ENCODE results near the gene ZNF485.

Gene ZNF485

DNA sequence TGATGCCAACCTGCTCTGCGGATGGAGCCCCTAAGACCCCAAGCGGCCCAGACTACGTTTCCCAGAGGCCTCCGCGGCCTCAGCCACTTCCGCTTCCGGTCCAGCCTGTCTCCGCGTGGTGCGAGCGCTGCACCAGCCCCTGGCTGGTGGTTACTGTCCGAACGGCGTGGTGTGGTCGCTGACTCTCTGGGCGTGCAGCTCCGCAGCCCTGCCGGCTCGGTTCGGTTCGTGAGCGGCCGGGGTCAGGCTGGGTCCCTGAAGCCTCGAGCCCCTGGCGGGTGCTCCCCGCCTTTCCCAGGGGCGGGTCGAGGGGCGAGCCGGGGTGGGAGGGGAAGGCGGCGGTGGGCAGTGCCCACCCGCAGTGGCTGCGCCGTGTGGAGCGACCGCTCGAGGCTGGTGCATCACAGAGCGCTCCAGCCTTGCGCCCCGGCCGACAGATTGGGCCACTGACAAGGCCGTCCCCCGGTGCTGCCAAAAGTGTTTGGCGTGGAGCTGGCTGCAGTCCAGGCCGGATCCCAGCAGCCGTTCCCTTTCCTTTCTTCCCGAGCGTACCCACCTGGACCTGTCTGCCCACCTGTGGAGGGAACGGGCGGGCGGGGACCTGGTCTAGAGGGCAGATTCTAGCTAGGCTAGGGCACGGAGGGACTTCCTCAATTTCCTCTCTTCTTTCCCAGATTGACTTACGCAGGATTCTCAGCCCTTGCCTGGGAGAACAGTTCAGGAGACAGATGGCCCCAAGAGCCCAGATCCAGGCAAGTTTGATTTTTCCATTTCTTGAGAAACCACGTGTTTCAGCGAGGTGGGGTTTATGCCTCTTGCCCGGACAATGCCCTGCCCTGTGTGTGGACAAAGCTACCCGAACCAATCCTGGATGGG, at the start of gene ZNF485:
Gene ZNF485 (plus strand): TSS at position 116 of the 876 bp plus-strand sequence. CDS start 613 bp downstream, at position 729.
- TF ChIP-seq, protein P1, sequence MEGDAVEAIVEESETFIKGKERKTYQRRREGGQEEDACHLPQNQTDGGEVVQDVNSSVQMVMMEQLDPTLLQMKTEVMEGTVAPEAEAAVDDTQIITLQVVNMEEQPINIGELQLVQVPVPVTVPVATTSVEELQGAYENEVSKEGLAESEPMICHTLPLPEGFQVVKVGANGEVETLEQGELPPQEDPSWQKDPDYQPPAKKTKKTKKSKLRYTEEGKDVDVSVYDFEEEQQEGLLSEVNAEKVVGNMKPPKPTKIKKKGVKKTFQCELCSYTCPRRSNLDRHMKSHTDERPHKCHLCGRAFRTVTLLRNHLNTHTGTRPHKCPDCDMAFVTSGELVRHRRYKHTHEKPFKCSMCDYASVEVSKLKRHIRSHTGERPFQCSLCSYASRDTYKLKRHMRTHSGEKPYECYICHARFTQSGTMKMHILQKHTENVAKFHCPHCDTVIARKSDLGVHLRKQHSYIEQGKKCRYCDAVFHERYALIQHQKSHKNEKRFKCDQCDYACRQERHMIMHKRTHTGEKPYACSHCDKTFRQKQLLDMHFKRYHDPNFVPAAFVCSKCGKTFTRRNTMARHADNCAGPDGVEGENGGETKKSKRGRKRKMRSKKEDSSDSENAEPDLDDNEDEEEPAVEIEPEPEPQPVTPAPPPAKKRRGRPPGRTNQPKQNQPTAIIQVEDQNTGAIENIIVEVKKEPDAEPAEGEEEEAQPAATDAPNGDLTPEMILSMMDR (IDR thresholded peaks at IDR 0.05) = no peak
- no peak for TF ChIP-seq ZFX (IDR thresholded peaks at IDR 0.05; ENCODE audit: borderline replicate concordance)
- H3K27ac ChIP-seq = peak within 1 kb of the TSS; percentile 60

DNA sequence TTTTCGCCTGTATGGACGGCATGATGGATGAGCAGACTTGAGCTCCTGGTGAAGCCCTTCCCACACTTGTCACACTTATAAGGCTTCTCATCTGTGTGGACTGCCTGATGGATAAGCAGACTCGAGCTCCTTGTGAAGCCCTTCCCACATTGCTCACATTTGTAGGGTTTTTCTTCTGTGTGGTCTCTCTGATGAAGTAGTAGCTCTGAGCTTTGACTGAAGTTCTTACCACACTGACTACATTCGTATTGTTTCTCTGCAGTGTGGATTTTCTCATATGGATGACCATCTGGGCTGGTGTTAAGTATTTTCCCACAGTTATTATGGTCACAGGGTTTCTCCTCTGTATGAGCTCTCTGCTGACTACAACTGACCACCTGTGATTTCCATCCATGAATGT, 49.0 kb upstream of the ZNF485 start:
- TF ChIP-seq ZFX (IDR thresholded peaks at IDR 0.05; ENCODE audit: borderline replicate concordance) = no peak
- TF ChIP-seq, protein P1 (IDR thresholded peaks at IDR 0.05) = no peak
- H3K27ac ChIP-seq = no peak overlapping the region

DNA sequence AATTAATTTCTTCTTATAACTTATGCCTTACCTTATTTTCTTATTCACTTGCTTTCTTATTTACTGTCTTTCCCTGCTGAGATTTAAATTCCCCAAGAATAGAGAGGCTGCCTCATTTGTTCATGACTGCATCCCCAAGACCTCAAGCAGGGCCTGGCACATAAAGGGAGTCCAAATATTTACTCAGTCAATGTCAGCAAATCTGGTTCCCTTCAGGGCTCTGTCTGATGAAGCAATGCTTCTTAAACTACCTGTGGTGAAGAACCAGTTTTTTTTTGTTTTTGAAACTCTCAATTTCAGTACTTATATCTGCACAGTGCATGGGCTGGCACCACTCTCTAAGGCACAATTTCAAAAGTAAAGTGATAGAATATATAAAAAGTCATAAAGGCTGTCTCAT, 36.6 kb upstream of the ZNF485 start:
- TF ChIP-seq, protein P1 (IDR thresholded peaks at IDR 0.05) = no peak
- TF ChIP-seq ZFX (IDR thresholded peaks at IDR 0.05; ENCODE audit: borderline replicate concordance) = no peak
- H3K27ac ChIP-seq = no peak overlapping the region

DNA sequence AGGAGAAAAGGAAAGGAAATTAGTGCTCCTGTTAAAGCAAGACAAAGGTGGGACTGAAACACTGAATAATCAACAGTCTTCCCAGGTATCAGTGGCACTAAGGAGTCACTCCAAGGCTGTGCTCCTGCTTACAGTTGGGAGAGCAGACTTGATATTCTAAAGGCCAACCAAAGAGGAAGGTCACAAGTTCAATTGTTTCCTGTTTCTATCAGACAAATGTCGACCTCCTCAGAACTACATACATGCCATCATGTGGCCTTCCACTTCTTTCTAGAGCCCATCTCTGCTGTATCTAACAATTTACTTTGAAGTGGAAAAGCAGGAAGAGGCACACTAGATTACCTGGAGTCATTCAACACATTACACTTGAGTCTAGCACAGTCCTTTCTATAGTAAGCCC, 35.3 kb upstream of the ZNF485 start:
- TF ChIP-seq ZFX (IDR thresholded peaks at IDR 0.05; ENCODE audit: borderline replicate concordance) = no peak
- TF ChIP-seq, protein P1 (IDR thresholded peaks at IDR 0.05) = no peak
- no peak overlapping the region for H3K27ac ChIP-seq

DNA sequence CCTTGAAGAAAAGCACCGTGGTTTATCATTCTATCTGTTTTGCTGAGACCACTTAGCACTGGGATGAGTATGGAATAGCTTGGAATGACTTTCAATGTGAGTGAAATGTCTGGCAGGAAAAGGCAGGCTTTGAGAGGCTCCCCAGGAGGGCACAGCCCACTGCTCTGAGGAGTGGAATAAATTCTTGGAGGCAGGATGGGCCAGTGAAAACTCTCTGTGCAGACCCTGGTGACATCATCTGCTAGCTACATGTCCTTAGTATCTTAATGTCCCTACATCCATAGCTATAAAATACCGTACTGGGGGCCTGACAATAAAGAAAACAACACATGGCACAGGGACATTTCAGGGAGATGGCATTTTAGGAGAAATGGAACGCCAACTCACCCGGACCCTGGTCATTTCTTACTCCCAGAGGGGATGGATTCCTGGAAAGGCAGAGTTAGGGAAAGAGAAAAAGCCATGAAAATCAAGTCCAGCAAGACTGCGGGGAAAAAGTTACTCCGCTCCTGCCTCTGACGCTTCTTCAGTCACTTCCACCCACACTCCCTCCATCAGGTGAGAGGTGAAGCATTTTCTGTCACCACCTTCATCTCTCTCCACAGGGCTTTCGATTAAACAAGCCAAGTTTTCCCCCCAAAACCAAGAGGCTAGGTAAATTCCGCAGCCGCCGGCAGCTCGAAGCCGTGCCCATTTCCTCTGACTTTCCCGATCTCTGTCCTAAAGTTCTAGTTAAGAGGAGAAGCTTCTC, 32.8 kb upstream of the ZNF485 start:
- H3K27ac ChIP-seq = no peak overlapping the region
- TF ChIP-seq, protein P1 (IDR thresholded peaks at IDR 0.05) = no peak
- TF ChIP-seq ZFX (IDR thresholded peaks at IDR 0.05; ENCODE audit: borderline replicate concordance) = no peak

DNA sequence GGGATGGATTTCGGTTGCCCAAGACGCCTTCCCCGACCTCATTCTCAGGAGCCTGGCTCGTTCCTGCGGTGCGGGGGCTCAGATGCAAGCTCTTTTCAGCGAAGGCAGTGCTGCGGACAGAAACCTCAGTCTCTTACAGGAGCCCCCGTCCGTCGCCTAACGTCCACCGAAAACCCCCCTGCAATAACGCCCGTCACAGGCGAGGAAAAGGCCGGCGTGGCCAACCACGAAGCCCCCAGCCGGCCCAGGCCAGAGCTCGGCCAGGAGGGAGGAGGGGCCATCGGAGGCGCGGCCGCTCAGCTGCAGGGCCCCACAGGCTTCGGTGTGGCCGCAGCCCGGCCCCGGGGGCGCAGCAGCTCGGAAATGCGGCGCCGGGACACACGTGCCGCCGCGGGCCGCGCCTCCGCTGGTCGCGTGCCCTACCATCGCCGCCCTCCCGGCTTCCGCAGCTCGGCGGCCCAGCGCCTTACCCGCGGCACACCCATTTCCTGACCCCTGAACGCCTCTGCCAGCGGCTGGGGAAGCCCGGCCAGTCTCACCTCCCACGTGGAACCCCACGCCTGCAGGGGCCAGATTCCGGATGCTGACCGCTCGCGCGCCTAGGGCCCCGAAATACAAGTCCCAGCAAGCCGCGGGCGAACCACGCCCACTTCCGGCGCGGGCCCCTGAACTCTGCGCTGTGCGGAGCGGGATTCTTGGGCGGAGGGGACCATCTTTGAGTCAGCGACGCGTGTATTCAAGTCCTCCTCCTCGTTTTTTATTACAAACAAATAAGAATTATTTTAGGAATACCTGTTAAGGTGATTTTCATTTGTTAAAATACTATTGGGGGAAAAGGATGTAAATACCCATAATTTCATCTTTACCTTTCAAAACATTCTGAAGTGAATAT, 32.0 kb upstream of the ZNF485 start, which contains the start of gene ZNF239:
Gene ZNF239 (minus strand): TSS at position 616 of the 892 bp plus-strand sequence. CDS start 16,537 bp downstream, outside the sequence.
- 0 out of 2 replicates have a peak within 1 kb of the TSS, but pooled peaks have one; percentile 20 for H3K27ac ChIP-seq
- TF ChIP-seq ZFX (IDR thresholded peaks at IDR 0.05; ENCODE audit: borderline replicate concordance) = no peak
- TF ChIP-seq, protein P1 (IDR thresholded peaks at IDR 0.05) = no peak

Data from 22Rv1 (cell line).